Measurements from ENCODE around the gene BIRC5.

Gene BIRC5

GRCh38 chr17:78214016-78214705 lies at the start of gene BIRC5:
TSS of gene BIRC5 (plus strand) at chr17:78214253. CDS start at chr17:78214317, 64 bp downstream.
- TF ChIP-seq ZFX (IDR thresholded peaks at IDR 0.05): peak; percentile 93; the same call in 1 of the 2 replicates
- no peak for TF ChIP-seq CTCF (conservative IDR thresholded peaks at IDR 0.05)

GRCh38 chr17:78164748-78165607 lies 49.1 kb upstream of the BIRC5 start:
- TF ChIP-seq ZFX (IDR thresholded peaks at IDR 0.05) (no peak), CTCF (conservative IDR thresholded peaks at IDR 0.05) (no peak)
- H3K27ac ChIP-seq: peak overlapping the region; percentile 36; the same call in 1 of the 2 replicates

More at GRCh38 chr17:78214016-78214705, at the start of gene BIRC5:
- peak within 1 kb of the TSS; percentile 97 for H3K27ac ChIP-seq

GRCh38 chr17:78166416-78166815 lies 47.6 kb upstream of the BIRC5 start:
- no peak for TF ChIP-seq ZFX (IDR thresholded peaks at IDR 0.05)
- TF ChIP-seq CTCF (conservative IDR thresholded peaks at IDR 0.05): no peak
- no peak overlapping the region for H3K27ac ChIP-seq

GRCh38 chr17:78168242-78168902 lies 45.7 kb upstream of the BIRC5 start, which contains the start of gene SYNGR2:
TSS of gene SYNGR2 (plus strand) at chr17:78168581. CDS start at chr17:78168617, 36 bp downstream.
- peak within 1 kb of the TSS; percentile 96 for H3K27ac ChIP-seq
- TF ChIP-seq ZFX (IDR thresholded peaks at IDR 0.05) (peak; percentile 91; the same call in 1 of the 2 replicates), CTCF (conservative IDR thresholded peaks at IDR 0.05) (no peak)

- peak overlapping the region; percentile 96 for H3K27ac ChIP-seq
- TF ChIP-seq CTCF (conservative IDR thresholded peaks at IDR 0.05): no peak
- peak; percentile 73 for TF ChIP-seq ZFX (IDR thresholded peaks at IDR 0.05)
Measured at GRCh38 chr17:78168903-78169793, 44.9 kb upstream of the BIRC5 start.

GRCh38 chr17:78170692-78171590 lies 43.1 kb upstream of the BIRC5 start:
- H3K27ac ChIP-seq: peak overlapping the region; percentile 96
- TF ChIP-seq ZFX (IDR thresholded peaks at IDR 0.05) (no peak), CTCF (conservative IDR thresholded peaks at IDR 0.05) (no peak)

GRCh38 chr17:78171591-78172248 lies 42.3 kb upstream of the BIRC5 start:
- H3K27ac ChIP-seq: peak overlapping the region; percentile 96; the same call in 1 of the 2 replicates
